ENCODE results near the gene HP.

HP gene

DNA sequence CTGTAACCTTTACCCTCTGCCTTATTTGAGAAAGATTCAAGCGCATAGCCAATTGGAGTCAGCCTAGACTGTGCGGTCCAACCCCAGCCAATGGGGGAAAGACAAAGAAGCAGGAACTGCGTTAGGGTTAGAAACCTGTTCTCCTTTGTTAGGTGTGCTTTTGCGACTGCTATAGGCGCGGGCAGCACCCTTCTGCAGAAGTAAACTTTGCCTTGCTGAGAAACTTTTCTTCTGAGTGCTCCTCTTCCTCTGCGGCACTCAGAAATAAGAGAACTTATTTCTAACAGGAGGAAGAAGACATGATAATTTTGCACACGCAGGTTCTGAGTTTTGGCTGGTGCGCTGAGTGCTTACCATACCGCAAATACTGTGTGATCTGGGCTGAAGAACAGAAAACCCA, 30.1 kb downstream of the HP start:
- peaks cover 2% of the 10 kb centered on the region for H3K79me2 ChIP-seq
- no peak overlapping the region for H3K9ac ChIP-seq
- no peaks in the 10 kb centered on the region for H3K4me1 ChIP-seq
- no peak for TF ChIP-seq CTCF (IDR thresholded peaks at IDR 0.05)
- H3K27ac ChIP-seq = no peak overlapping the region
- no peak overlapping the region for H3K4me2 ChIP-seq (ENCODE audit: low read length)
- no peak overlapping the region for H3K4me3 ChIP-seq (ENCODE audit: low read depth, low read length)
- no peaks in the 10 kb centered on the region for H3K27me3 ChIP-seq (ENCODE audit: control insufficient read depth, insufficient read depth, low read length)
- H3K36me3 ChIP-seq (ENCODE audit: control insufficient read depth, insufficient read depth, low read length) = no peaks in the 10 kb centered on the region
- no peak overlapping the region for H2AFZ ChIP-seq
- no peaks in the 10 kb centered on the region for H3K9me3 ChIP-seq (ENCODE audit: control insufficient read depth, low read length)

GRCh38 chr16:72085002-72085401, 30.7 kb downstream of the HP start:
- H3K4me1 ChIP-seq = no peaks in the 10 kb centered on the region
- no peak overlapping the region for H3K27ac ChIP-seq
- H3K27me3 ChIP-seq (ENCODE audit: control insufficient read depth, insufficient read depth, low read length) = no peaks in the 10 kb centered on the region
- H3K36me3 ChIP-seq (ENCODE audit: control insufficient read depth, insufficient read depth, low read length) = no peaks in the 10 kb centered on the region
- H2AFZ ChIP-seq = no peak overlapping the region
- no peak overlapping the region for H3K4me3 ChIP-seq (ENCODE audit: low read depth, low read length)
- TF ChIP-seq CTCF (IDR thresholded peaks at IDR 0.05) = no peak
- no peaks in the 10 kb centered on the region for H3K79me2 ChIP-seq
- H3K9ac ChIP-seq = no peak overlapping the region
- no peaks in the 10 kb centered on the region for H3K9me3 ChIP-seq (ENCODE audit: control insufficient read depth, low read length)
- H3K4me2 ChIP-seq (ENCODE audit: low read length) = no peak overlapping the region

GRCh38 chr16:72091217-72091616, 36.9 kb downstream of the HP start:
- Histone ChIP-seq H2AFZ (no peak overlapping the region), H3K4me2 (ENCODE audit: low read length) (no peak overlapping the region), H3K4me1 (no peaks in the 10 kb centered on the region), H3K27ac (no peak overlapping the region), H3K36me3 (ENCODE audit: control insufficient read depth, insufficient read depth, low read length) (no peaks in the 10 kb centered on the region), H3K79me2 (peaks cover 13% of the 10 kb centered on the region), H3K9ac (no peak overlapping the region), H3K27me3 (ENCODE audit: control insufficient read depth, insufficient read depth, low read length) (no peaks in the 10 kb centered on the region), H3K4me3 (ENCODE audit: low read depth, low read length) (no peak overlapping the region), H3K9me3 (ENCODE audit: control insufficient read depth, low read length) (no peaks in the 10 kb centered on the region)
- TF ChIP-seq CTCF (IDR thresholded peaks at IDR 0.05) = no peak

DNA sequence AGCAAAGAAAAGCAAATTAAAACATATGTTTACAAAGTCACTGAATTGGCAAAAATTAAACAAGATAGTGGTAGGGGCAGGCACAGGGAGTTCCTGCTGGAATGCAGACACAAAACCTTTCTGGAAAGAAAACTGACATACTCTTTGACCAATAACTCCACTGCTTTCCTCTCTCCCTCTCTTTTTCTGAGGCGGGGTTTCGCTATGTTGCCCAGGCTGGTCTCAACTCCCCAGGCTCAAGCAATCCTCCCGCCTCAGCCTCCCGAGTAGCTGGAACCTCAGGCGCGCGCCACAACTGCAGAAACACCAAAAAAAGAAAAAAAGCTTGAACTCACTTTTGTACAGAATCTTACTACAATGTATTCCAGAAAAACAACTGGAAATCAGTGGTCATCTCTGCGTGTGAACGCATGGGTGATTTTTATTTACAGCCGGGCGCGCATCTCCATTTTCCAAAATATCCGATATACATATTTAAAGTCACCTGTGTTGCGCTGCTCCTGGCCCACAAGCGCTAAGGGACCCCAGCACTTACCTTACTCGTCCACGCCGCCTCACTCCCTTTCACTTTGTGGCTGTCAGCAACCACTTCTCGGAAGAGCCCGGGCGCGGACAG, 38.6 kb downstream of the HP start:
- Histone ChIP-seq H3K9me3 (ENCODE audit: control insufficient read depth, low read length) (no peaks in the 10 kb centered on the region), H3K9ac (no peak overlapping the region), H3K4me3 (ENCODE audit: low read depth, low read length) (peak overlapping the region; percentile 88), H3K36me3 (ENCODE audit: control insufficient read depth, insufficient read depth, low read length) (no peaks in the 10 kb centered on the region), H2AFZ (peak overlapping the region; percentile 80), H3K27me3 (ENCODE audit: control insufficient read depth, insufficient read depth, low read length) (no peaks in the 10 kb centered on the region), H3K27ac (peak overlapping the region; percentile 79), H3K4me1 (no peaks in the 10 kb centered on the region), H3K4me2 (ENCODE audit: low read length) (peak overlapping the region; percentile 77), H3K79me2 (peaks cover 13% of the 10 kb centered on the region)
- peak; percentile 5 for TF ChIP-seq CTCF (IDR thresholded peaks at IDR 0.05)

All from parathyroid adenoma (tissue), 2 donors.